NCI-H526 treated with DMSO at 0.1 percent for 48 hours (cell line): Measurements from ENCODE around the gene CDKN2AIPNL.
A peak's percentile ranks its signal among the peaks of the same experiment; 100 is the strongest.
"Not testable (repeated sequence)": the region's sequence is repeated elsewhere in the genome, so short reads cannot be mapped to it uniquely, and the experiment has no call there.

Experiments
- DNase-seq: peaks from one replicate; lab custom pipeline; 2025; lab: John Stamatoyannopoulos, UW

CDKN2AIPNL gene

GRCh38 chr5:134397196-134397595 is 14.5 kb downstream of the CDKN2AIPNL start:
- no peak for DNase-seq

DNA sequence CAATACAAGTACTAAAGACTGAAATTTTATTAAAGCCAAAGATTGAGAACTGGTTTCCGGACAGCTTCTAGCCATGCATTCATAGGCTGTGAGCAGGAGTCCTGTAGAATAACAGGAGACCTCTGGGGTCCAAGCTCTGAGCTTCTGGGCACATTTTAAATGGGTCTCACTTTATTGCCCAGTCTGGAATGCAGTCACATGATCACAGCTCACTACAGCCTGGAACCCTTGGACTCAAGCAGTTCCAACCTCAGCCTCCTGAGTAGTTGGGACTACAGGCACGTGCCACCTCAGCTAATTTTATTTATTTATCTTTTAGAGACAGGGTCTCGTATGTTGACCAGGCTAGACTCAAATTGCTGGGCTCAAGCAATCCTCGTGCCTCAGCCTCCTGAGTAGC is 15.4 kb downstream of the CDKN2AIPNL start:
- DNase-seq, result no peak

- no peak for DNase-seq
Measured at GRCh38 chr5:134394932-134395331, 16.7 kb downstream of the CDKN2AIPNL start.

GRCh38 chr5:134392301-134392700 is 19.4 kb downstream of the CDKN2AIPNL start:
- no peak for DNase-seq

DNA sequence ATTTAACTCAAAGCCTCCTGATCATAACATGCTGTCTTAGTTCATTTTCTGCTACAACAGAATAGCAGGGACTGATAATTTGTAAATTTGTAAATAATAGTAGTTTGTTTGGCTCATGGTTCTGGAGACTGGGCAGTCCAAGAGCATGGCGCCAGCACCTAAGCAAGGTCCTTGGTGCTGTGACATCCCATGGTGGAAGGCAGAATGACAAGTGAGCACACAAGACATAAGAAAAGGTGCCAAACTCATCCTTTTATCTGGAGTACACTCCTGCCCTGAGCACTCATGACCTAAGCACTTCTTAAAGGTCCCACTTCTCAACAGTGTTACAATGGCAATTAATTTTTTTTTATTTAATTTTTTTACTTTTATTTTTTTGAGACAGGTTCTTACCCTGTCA is 24.2 kb downstream of the CDKN2AIPNL start:
- DNase-seq, result no peak

GRCh38 chr5:134383980-134384697 is 27.5 kb downstream of the CDKN2AIPNL start:
- no peak for DNase-seq

DNA sequence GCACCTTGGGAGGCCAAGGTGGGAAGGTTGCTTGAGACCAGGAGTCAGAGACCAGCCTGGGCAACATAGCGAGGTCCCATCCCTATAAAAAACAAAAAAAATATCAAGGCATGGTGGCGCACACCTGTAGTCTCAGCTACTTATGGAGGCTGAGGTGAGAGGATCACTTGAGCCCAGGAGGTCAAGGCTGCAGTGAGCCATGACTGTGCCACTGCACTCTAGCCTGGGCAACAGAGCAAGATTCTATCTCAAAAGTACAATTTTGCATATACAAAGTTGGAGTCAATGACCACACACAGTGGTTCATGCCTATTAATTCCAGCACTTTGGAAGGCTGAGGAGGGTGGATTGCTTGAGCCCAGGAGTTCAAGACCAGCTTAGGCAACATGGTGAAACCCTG is 29.5 kb downstream of the CDKN2AIPNL start:
- DNase-seq, result not testable (repeated sequence)

- DNase-seq, result no peak
Measured at GRCh38 chr5:134380346-134380745, 31.3 kb downstream of the CDKN2AIPNL start.

GRCh38 chr5:134374232-134374631 is 37.4 kb downstream of the CDKN2AIPNL start:
- DNase-seq, result no peak

DNA sequence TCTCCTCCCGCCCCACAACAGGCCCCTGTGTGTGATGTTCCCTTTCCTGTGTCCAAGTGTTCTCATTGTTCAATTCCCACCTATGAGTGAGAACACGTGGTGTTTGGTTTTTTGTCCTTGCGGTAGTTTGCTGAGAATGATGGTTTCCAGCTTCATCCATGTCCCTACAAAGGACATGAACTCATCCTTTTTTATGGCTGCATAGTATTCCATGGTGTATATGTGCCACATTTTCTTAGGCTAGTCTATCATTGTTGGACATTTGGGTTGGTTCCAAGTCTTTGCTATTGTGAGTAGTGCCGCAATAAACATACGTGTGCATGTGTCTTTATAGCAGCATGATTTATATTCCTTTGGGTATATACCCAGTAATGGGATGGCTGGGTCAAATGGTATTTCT is 38.0 kb downstream of the CDKN2AIPNL start:
- DNase-seq, result not testable (repeated sequence)

DNA sequence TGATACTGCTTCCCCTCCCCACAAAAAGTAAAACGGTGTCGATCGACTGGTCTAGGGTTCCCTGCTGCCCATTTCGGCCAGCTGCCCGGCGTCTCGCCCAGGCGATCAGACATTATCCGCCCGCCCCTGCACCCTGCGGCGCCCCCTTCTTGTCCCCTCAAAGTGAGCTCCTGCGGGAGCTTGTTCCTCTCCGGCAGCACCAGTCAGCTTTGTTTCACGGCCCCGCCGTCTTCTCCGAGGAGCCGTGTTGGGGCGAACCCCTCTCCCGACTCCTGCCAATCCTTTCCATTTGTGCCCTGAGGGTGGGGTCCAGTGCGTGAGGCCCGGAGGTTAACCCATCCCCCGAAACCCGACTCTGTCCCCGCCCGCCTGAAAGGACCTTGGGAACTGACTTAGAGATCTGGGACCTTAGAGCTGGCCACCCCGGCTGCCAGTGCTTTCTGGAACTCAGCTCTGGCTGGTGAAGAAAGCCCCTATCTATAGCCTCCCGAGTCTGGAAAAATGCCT is 39.8 kb downstream of the CDKN2AIPNL start:
- DNase-seq, result peak; percentile 9

DNA sequence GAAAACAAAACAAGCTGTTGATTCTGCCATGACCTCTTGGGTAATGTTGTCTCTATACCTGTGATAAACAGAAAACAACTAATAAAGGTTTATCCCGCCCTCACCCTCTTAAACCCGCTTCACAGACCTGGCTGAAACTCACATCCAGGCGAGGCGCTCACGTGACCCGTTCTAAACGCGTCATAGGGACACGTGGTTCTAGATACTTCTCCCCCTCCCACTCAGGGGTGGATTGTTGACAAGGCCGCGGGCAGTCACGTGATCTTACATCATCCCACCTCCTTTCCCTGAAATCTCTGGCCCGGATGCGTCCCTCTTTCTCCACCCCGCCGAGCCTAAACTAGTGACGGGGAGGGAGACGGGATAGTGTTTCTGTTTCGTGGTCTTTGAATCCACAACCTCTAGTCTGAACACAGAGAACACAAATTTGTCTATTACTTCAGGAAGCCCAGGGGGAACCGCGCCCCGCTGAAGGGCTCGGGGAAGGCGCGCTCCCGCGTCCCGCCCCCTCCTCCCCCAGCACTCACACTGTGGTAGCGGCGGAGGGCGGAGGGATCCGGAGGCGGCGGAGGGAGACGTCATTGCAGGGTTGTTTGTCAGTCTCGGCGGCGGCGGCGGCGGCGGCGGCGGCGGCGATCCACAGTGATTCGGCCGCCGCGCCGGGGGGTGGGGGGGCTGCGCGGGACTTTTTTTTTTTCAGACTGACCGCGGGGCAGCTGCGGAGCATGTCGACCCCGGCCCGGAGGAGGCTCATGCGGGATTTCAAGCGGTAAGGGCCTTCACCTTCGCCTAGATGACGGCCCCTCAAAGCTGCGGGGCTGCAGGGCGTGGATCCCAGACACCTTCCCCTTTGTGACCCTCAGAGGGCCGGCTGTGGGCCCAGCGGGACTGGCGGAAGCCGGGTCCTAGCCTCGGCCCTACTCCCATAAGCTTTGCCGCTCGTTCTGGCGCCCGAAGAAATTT is 40.5 kb downstream of the CDKN2AIPNL start, which contains the start of gene UBE2B:
Gene UBE2B, plus strand, starts transcription at position 699 of the 963 bp plus-strand sequence. Its CDS starts 27 bp downstream, at position 726.
- peak; percentile 92 for DNase-seq

DNA sequence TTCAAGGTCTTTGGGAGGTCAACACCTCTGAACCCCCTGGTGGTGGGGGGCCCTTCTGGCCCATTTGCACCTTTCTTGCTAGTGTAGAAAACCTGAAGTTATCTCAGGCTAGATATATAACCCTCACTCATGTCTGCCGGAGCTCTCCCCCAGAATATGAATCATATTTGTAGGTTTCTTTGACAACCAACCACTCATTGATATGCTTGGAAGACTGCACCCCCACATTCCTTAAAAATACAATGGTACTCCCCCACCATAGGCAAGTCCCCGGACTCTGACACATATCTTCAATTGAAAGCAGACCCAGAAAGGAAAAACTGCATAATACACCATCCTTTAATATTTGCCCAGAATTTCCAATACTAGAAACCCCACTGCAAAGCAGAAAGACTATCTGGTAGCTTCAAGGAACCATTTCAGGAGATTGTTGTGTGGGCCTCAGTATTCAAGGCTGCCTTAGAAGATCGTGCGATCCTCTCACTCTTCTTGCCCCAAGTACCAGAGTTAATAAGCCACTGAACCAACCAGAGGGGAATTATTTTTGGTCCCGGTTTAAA is 41.3 kb downstream of the CDKN2AIPNL start:
- DNase-seq, result no peak

DNA sequence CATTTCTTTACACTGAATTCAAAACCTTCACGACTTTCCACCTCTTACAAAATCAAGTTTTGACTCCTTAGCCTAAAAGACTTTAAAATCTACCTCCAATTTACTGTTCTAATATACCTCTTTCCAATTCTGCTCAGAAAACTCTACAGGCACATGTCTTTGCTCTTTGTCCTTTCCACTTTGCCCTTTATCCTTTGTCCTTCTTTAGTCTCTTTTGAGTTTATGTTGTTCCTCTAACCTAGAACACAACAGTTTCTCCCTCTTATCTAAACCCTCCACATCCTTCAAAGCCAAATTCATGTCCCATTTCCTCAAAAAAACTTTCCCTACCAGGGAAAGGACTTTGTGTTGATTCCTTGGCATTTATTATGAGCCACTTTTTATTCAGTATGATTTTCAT is 46.1 kb downstream of the CDKN2AIPNL start:
- no peak for DNase-seq

DNA sequence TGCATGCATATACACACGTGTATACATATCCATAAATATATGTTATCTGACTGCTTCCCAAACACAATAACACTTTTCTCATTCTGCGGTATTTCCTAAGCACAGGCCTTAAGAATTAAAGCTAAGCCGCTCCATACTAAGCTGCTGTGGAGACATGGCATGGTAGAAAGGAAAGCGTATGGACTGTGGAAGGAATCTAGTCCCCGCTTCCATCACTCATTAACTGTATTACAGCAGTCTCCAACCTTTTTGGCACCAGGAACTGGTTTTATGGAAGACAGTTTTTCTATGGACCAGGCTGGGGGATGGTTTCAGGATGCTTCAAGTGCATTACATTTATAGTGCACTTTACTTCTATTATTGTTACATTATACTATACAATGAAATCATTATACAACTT is 56.0 kb downstream of the CDKN2AIPNL start:
- no peak for DNase-seq
